ENCODE results near the gene LACRT.
"Not testable (repeated sequence)": the region's sequence is repeated elsewhere in the genome, so short reads cannot be mapped to it uniquely, and the experiment has no call there.

LACRT gene

DNA sequence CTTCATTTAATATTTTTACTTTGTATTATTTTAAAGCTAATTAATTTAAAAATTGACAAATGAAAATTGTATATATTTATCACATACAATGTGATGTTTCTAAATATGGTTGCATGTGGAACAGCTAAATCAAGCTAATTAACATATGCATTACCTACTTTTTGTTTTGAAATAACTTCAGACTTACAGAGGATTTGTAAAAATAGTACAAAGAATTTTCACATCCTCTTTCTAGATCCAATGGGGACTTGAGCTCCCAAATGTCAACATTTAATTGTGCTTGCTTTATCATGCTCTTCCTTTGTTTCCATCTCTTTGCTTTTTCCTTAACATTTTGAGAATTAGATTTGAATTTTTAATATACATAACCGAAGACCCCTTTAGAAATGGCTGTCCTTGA is 6.9 kb upstream of the LACRT start:
- H3K4me3 ChIP-seq (ENCODE audit: low read length, poor library complexity, severe bottlenecking) = no peak overlapping the region
- no peaks in the 10 kb centered on the region for H3K79me2 ChIP-seq (ENCODE audit: insufficient read depth, low read length)
- H4K20me1 ChIP-seq (ENCODE audit: insufficient read depth, low read length, poor library complexity, severe bottlenecking) = no peaks in the 10 kb centered on the region
- H2AFZ ChIP-seq (ENCODE audit: low read length) = no peak overlapping the region
- no peaks in the 10 kb centered on the region for H3K36me3 ChIP-seq (ENCODE audit: insufficient read depth, low read length)
- TF ChIP-seq, protein P1, sequence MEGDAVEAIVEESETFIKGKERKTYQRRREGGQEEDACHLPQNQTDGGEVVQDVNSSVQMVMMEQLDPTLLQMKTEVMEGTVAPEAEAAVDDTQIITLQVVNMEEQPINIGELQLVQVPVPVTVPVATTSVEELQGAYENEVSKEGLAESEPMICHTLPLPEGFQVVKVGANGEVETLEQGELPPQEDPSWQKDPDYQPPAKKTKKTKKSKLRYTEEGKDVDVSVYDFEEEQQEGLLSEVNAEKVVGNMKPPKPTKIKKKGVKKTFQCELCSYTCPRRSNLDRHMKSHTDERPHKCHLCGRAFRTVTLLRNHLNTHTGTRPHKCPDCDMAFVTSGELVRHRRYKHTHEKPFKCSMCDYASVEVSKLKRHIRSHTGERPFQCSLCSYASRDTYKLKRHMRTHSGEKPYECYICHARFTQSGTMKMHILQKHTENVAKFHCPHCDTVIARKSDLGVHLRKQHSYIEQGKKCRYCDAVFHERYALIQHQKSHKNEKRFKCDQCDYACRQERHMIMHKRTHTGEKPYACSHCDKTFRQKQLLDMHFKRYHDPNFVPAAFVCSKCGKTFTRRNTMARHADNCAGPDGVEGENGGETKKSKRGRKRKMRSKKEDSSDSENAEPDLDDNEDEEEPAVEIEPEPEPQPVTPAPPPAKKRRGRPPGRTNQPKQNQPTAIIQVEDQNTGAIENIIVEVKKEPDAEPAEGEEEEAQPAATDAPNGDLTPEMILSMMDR (conservative IDR thresholded peaks at IDR 0.05; ENCODE audit: low read length) = no peak
- no peak for TF ChIP-seq EZH2phosphoT487 (IDR thresholded peaks at IDR 0.05; ENCODE audit: borderline replicate concordance)
- no peak overlapping the region for H3K9ac ChIP-seq (ENCODE audit: low read depth, low read length, poor library complexity, severe bottlenecking)
- no peaks in the 10 kb centered on the region for H3K9me2 ChIP-seq (replicated peaks; ENCODE audit: low read depth, low read length)
- no peaks in the 10 kb centered on the region for H3K27me3 ChIP-seq (ENCODE audit: insufficient read depth, low read length, poor library complexity, severe bottlenecking)
- H3K4me1 ChIP-seq (ENCODE audit: insufficient read depth, low read length, poor library complexity, severe bottlenecking) = peaks cover 17% of the 10 kb centered on the region
- no peaks in the 10 kb centered on the region for H3K9me3 ChIP-seq (ENCODE audit: insufficient read depth, low read depth, low read length)
- no peaks in the 10 kb centered on the region for H3F3A ChIP-seq (ENCODE audit: low read depth)
- no peak overlapping the region for H3K4me2 ChIP-seq (ENCODE audit: low read depth, low read length, poor library complexity, severe bottlenecking)

DNA sequence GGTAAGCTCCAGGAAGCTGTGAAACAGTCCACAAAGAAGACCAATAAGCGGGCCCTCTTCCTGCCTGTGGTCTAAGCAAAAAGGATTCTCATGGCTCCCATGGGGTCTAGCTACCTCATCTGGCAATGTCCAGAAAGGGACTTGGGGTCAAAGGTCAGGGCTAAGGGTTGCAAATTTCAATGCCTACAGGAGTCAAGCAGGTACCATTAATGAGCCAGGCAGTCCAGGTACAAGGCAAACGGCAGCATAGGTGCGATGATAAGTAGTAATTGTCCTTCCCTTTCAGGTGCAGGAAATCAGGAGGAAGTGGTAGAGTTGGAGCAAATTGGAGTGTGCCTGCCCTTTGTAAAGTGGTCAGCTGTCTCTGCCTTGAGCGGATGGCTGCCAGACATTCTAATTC is 6.4 kb upstream of the LACRT start:
- H3K9me3 ChIP-seq (ENCODE audit: insufficient read depth, low read depth, low read length) = no peaks in the 10 kb centered on the region
- no peaks in the 10 kb centered on the region for H3K36me3 ChIP-seq (ENCODE audit: insufficient read depth, low read length)
- peaks cover 17% of the 10 kb centered on the region for H3K4me1 ChIP-seq (ENCODE audit: insufficient read depth, low read length, poor library complexity, severe bottlenecking)
- H3K27me3 ChIP-seq (ENCODE audit: insufficient read depth, low read length, poor library complexity, severe bottlenecking) = no peaks in the 10 kb centered on the region
- no peak overlapping the region for H3K9ac ChIP-seq (ENCODE audit: low read depth, low read length, poor library complexity, severe bottlenecking)
- H2AFZ ChIP-seq (ENCODE audit: low read length) = no peak overlapping the region
- no peak overlapping the region for H3K4me3 ChIP-seq (ENCODE audit: low read length, poor library complexity, severe bottlenecking)
- TF ChIP-seq, protein P1 (conservative IDR thresholded peaks at IDR 0.05; ENCODE audit: low read length) = no peak
- TF ChIP-seq EZH2phosphoT487 (IDR thresholded peaks at IDR 0.05; ENCODE audit: borderline replicate concordance) = no peak
- no peaks in the 10 kb centered on the region for H3K79me2 ChIP-seq (ENCODE audit: insufficient read depth, low read length)
- no peaks in the 10 kb centered on the region for H3F3A ChIP-seq (ENCODE audit: low read depth)
- H4K20me1 ChIP-seq (ENCODE audit: insufficient read depth, low read length, poor library complexity, severe bottlenecking) = no peaks in the 10 kb centered on the region
- H3K4me2 ChIP-seq (ENCODE audit: low read depth, low read length, poor library complexity, severe bottlenecking) = peak overlapping the region; percentile 20
- H3K9me2 ChIP-seq (replicated peaks; ENCODE audit: low read depth, low read length) = no peaks in the 10 kb centered on the region

DNA sequence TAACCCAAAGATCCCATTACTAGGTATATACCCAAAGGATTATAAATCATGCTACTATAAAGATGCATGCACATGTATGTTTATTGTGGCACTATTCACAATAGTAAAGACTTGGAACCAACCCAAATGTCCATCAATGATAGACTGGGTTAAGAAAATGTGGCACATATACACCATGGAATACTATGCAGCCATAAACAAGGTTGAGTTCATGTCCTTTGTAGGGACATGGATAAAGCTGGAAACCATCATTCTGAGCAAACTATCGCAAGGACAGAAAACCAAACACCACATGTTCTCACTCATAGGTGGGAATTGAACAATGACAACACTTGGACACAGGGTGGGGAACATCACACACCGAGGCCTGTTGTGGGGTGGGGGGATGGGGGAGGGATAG is 4.4 kb upstream of the LACRT start:
- not testable (repeated sequence) for H4K20me1 ChIP-seq (ENCODE audit: insufficient read depth, low read length, poor library complexity, severe bottlenecking); H2AFZ ChIP-seq (ENCODE audit: low read length); H3K9me3 ChIP-seq (ENCODE audit: insufficient read depth, low read depth, low read length); H3K36me3 ChIP-seq (ENCODE audit: insufficient read depth, low read length); H3K27me3 ChIP-seq (ENCODE audit: insufficient read depth, low read length, poor library complexity, severe bottlenecking); H3K9ac ChIP-seq (ENCODE audit: low read depth, low read length, poor library complexity, severe bottlenecking); H3K4me2 ChIP-seq (ENCODE audit: low read depth, low read length, poor library complexity, severe bottlenecking); H3K79me2 ChIP-seq (ENCODE audit: insufficient read depth, low read length); H3K4me3 ChIP-seq (ENCODE audit: low read length, poor library complexity, severe bottlenecking); H3K9me2 ChIP-seq (replicated peaks; ENCODE audit: low read depth, low read length); H3F3A ChIP-seq (ENCODE audit: low read depth)
- peaks cover 17% of the 10 kb centered on the region for H3K4me1 ChIP-seq (ENCODE audit: insufficient read depth, low read length, poor library complexity, severe bottlenecking)

DNA sequence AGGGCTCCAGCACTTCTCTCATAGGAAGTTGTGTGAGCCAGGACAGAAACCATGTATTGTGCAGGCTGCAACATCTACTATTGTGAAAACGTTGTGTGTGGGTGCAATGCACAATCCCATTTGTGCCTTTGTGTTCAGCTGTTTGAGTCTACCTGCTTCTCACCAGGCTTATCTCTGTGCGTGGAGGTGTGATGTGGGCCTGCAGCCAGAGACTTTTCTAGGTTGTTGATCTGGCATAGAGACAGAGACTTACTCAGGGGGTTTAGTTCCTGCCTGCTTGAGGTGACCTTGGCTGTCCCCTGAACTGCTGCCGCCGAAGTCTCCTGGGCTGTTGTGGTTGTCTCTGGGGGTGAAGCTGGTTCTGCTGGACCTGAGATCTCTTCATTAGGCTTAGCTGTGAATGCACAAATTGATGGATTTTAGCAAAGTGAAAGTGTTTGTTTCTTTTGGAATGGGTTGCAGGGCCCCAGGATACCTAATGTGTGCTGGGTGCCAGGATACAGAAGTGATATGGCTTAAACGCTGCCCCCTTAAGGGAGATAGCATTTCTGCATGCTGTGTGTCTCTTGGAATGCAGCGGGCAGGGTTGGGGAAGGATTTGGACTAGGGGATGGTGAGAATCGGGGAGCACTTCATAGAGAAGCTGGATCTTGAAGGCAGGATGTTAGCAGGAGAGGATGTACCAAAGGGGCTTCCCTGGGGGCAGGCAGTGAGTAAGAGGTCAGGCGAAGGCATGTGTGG is 2.5 kb downstream of the LACRT start:
- no peak for TF ChIP-seq EZH2phosphoT487 (IDR thresholded peaks at IDR 0.05; ENCODE audit: borderline replicate concordance)
- TF ChIP-seq, protein P1 (conservative IDR thresholded peaks at IDR 0.05; ENCODE audit: low read length) = peak; percentile 78
- H3K9me2 ChIP-seq (replicated peaks; ENCODE audit: low read depth, low read length) = no peaks in the 10 kb centered on the region
- no peak overlapping the region for H2AFZ ChIP-seq (ENCODE audit: low read length)

More for the DNA sequence above, 2.5 kb downstream of the LACRT start:
- peaks cover 6% of the 10 kb centered on the region; the same call in 1 of the 2 replicates for H3K9me3 ChIP-seq (ENCODE audit: insufficient read depth, low read depth, low read length)
- no peak overlapping the region for H3K4me2 ChIP-seq (ENCODE audit: low read depth, low read length, poor library complexity, severe bottlenecking)
- H3K27me3 ChIP-seq (ENCODE audit: insufficient read depth, low read length, poor library complexity, severe bottlenecking) = peaks cover 5% of the 10 kb centered on the region
- H3K36me3 ChIP-seq (ENCODE audit: insufficient read depth, low read length) = no peaks in the 10 kb centered on the region
- H3K79me2 ChIP-seq (ENCODE audit: insufficient read depth, low read length) = no peaks in the 10 kb centered on the region
- H4K20me1 ChIP-seq (ENCODE audit: insufficient read depth, low read length, poor library complexity, severe bottlenecking) = no peaks in the 10 kb centered on the region
- H3K9ac ChIP-seq (ENCODE audit: low read depth, low read length, poor library complexity, severe bottlenecking) = no peak overlapping the region
- H3K4me1 ChIP-seq (ENCODE audit: insufficient read depth, low read length, poor library complexity, severe bottlenecking) = no peaks in the 10 kb centered on the region
- no peaks in the 10 kb centered on the region for H3F3A ChIP-seq (ENCODE audit: low read depth)
- H3K4me3 ChIP-seq (ENCODE audit: low read length, poor library complexity, severe bottlenecking) = no peak overlapping the region
